Type B pancreatic cell (in vitro differentiated cells): ENCODE data around the gene NOTCH3. TPM values are rescaled to one million over a fixed set of nuclear protein-coding genes. Genes with fewer than 3 reads are reported as not detected.
A peak's percentile ranks its signal among the peaks of the same experiment; 100 is the strongest.

ENCODE experiments used
- DNase-seq: peaks from one replicate; pipeline ENCODE4 v3.0.0; 2021; ENCODE audit warnings: mixed read lengths; ENCODE audit not compliant: unreplicated experiment; ENCODE audit errors: extremely low spot score
- H3K27ac Mint-ChIP-seq: 2 replicates; pipeline ENCODE4 v1.8.0; 2021; ENCODE audit warnings: mild to moderate bottlenecking, mixed read lengths
- H3K27me3 Mint-ChIP-seq: 2 replicates; pipeline ENCODE4 v1.8.0; 2021; ENCODE audit warnings: mixed read lengths
- H3K36me3 Mint-ChIP-seq: 2 replicates; pipeline ENCODE4 v1.8.0; 2021; ENCODE audit warnings: mixed read lengths
- H3K4me1 Mint-ChIP-seq: one replicate; pipeline ENCODE4 v1.8.0; 2021; ENCODE audit warnings: mixed read lengths; ENCODE audit not compliant: unreplicated experiment
- H3K4me3 Mint-ChIP-seq: 2 replicates; pipeline ENCODE4 v1.8.0; 2021; ENCODE audit warnings: mild to moderate bottlenecking, mixed read lengths
- H3K9me3 Mint-ChIP-seq: 2 replicates; pipeline ENCODE4 v1.8.0; 2021; ENCODE audit warnings: mixed read lengths
- CTCF ChIP-seq: fragments of 200-600 bp; sonication (generic); conservative IDR thresholded peaks from 2 replicates; pipeline ENCODE4 v1.5.0; 2021; ENCODE audit warnings: antibody characterized with exemption, mild to moderate bottlenecking
- total RNA-seq: library from RNA; stranded (reverse); gene quantifications from 2 replicates; pipeline ENCODE4 v1.2.1, GENCODE V29; 2021; ENCODE audit warnings: low replicate concordance

NOTCH3 gene
- total RNA-seq, 1 donor from 2014 or later: 119 TPM

- Mint-ChIP-seq H3K4me3 (no peak overlapping the region), H3K27me3 (no peaks in the 10 kb centered on the region), H3K27ac (peak overlapping the region; percentile 85), H3K36me3 (no peaks in the 10 kb centered on the region), H3K9me3 (no peaks in the 10 kb centered on the region), H3K4me1 (no peaks in the 10 kb centered on the region)
- DNase-seq: no peak
- TF ChIP-seq CTCF: no peak
These were observed 9.6 kb upstream of the NOTCH3 start for GRCh38 chr19:15210323-15210781.

- Mint-ChIP-seq H3K4me1 (peaks cover 18% of the 10 kb centered on the region), H3K9me3 (no peaks in the 10 kb centered on the region), H3K4me3 (peak overlapping the region; percentile 86), H3K27ac (peak overlapping the region; percentile 70), H3K36me3 (peaks cover 12% of the 10 kb centered on the region), H3K27me3 (no peaks in the 10 kb centered on the region)
- no peak for DNase-seq
- no peak for TF ChIP-seq CTCF
These were observed 704 bp upstream of the NOTCH3 start for GRCh38 chr19:15201374-15202023.

GRCh38 chr19:15199661-15200552 is 888 bp downstream of the NOTCH3 start:
- Mint-ChIP-seq H3K4me3 (peak overlapping the region; percentile 89), H3K27me3 (no peaks in the 10 kb centered on the region), H3K36me3 (peaks cover 12% of the 10 kb centered on the region), H3K9me3 (no peaks in the 10 kb centered on the region), H3K27ac (peak overlapping the region; percentile 91), H3K4me1 (peaks cover 18% of the 10 kb centered on the region)
- DNase-seq: peak; percentile 86
- no peak for TF ChIP-seq CTCF

- Mint-ChIP-seq H3K4me1 (peaks cover 22% of the 10 kb centered on the region), H3K27ac (peak overlapping the region; percentile 91), H3K36me3 (peaks cover 12% of the 10 kb centered on the region), H3K9me3 (no peaks in the 10 kb centered on the region), H3K27me3 (no peaks in the 10 kb centered on the region), H3K4me3 (peak overlapping the region; percentile 89)
- no peak for TF ChIP-seq CTCF
- no peak for DNase-seq
These were observed 1.7 kb downstream of the NOTCH3 start for GRCh38 chr19:15198951-15199660.

- no peak for TF ChIP-seq CTCF
- H3K36me3 Mint-ChIP-seq: peaks cover 12% of the 10 kb centered on the region
- no peaks in the 10 kb centered on the region for H3K27me3 Mint-ChIP-seq
- peak overlapping the region; percentile 89 for H3K4me3 Mint-ChIP-seq
- DNase-seq: no peak
- H3K27ac Mint-ChIP-seq: peak overlapping the region; percentile 91
- H3K9me3 Mint-ChIP-seq: no peaks in the 10 kb centered on the region
- H3K4me1 Mint-ChIP-seq: peaks cover 22% of the 10 kb centered on the region
These were observed 2.9 kb downstream of the NOTCH3 start for GRCh38 chr19:15197942-15198341.
